GM19467 (cell line): ENCODE measurements around the gene GLDC.
A peak's percentile ranks its signal among the peaks of the same experiment; 100 is the strongest.
"Not testable (repeated sequence)": the region's sequence is repeated elsewhere in the genome, so short reads cannot be mapped to it uniquely, and the experiment has no call there.

Experiments
- ATAC-seq: cut with Tn5 transposase; IDR thresholded peaks from one replicate; pipeline ENCODE4 v1.9.1; 2021; ENCODE audit warnings: mild to moderate bottlenecking, moderate library complexity; ENCODE audit not compliant: unreplicated experiment

Gene GLDC

DNA sequence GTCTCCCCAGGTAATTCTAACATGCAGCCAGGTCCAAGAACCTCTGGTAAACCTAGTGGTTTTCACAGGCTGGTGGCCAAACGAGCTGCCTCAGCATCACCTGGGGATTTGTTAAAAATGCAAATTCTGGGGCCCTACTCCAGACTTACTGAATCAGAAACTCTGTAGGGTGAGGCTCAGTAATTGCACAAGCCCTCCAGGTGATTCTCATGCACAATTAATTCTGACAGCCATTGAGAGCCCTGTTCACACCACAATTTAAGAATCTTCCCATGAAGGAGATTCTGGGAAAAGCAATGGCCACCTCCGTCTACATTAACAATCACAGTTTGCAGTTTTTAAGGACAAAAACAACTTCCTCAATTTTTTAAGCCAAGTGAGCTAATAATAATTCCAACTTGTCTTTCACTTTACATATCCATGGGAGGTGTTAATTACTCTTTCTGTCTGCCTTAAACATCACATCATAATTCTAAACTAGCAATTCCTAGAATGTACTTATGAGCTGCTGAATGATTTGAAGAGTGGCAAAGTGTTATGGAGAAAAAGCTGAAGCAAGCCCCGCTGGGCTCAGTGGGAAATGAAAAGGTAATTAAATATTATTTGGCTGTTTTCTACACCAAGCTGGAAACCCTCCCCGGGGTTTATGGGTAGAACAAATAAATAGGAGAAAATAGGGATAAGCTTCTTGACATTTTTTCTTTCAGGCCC lies 70.0 kb downstream of the GLDC start:
- peak; percentile 85 for ATAC-seq

DNA sequence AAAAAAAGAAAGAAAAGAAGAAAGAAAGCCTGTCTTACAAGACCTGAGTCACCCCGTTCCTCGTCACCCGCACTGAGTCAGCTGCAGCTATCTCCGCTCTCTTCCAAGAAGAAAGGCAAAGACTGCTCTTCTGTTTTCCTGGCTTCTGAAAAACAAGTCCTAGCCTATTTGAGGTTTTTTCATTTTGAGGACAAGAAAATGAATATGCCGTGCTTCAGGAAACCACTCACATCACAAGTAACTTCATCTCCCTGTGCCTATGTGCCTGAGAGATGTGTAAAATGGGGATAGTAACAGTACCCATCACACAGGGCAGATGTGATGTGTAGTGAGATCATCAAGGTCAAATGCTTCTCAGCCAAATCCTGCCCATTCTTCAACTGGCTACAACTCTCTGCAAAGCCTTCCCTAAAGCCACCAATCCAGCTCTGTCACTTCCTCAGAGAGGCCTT lies 78.4 kb downstream of the GLDC start:
- ATAC-seq, result no peak

GRCh38 chr9:6566409-6567139 lies 79.0 kb downstream of the GLDC start:
- ATAC-seq, result no peak

GRCh38 chr9:6565312-6565711 lies 80.2 kb downstream of the GLDC start:
- ATAC-seq, result no peak

DNA sequence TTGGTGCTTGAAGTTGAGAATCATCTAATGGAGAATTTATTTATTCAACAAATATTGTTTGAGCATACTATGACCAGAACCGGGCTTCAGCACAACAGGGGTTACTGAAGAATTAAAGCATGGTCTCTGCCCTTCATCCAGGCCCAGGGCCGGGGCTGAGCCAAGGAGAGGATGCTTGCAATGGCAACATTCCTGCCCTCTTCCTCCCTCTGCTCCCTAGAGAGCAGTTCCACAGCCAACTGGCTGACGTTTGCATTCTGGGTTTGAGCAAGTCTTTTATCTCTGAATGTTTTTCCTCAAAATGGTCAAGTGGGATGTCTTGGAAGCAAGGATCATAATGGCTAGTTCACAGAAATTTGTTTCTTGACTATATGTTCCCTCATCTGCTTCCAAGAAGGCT lies 80.7 kb downstream of the GLDC start:
- no peak for ATAC-seq

- ATAC-seq, result no peak
Measured at GRCh38 chr9:6564360-6564759, 81.2 kb downstream of the GLDC start.

DNA sequence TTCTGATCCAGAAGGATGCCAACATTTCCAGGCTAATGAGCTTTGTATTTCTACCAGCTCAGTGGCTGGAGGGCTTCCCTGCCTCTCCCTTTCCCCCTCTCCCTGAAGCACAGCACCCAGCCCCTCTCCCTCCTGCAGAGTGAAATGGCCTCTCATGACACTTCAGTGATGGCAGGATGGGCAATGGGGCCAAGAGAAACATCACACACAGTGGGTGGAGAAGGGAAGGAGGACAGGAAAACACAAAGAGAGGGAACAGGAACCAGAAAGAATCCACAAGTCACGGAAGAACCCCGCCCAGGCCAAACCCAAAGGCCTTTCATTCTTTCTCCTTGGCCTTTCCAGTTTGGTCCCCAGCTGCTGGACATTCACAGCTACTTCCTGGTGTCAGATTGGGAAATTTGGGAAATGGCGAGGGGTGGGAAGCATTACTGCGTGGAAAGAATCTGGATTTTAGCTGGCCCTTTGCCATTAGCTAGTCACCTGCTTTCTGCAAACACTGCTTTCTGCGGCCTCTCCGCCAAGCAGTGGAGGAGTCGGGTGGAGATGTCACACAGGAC lies 82.6 kb downstream of the GLDC start:
- no peak for ATAC-seq

DNA sequence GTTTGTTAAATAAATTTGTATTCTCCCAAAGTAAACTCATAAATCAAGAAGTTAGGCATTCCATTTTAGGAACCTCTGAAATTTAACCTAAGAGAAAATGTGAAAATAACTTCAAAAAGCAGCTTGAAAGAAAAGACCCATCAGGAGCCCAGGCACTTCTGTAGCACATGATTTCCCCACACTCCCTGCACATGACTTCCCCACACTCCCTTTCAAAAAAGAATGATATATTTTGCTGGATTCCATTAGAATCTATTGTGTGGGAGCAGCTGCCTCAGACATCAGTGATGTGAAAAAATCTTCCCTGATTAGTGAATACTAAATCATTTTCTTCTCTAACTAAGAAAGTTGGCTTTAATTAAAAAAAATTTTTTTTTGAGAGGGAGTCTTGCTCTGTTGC lies 83.3 kb downstream of the GLDC start:
- no peak for ATAC-seq

DNA sequence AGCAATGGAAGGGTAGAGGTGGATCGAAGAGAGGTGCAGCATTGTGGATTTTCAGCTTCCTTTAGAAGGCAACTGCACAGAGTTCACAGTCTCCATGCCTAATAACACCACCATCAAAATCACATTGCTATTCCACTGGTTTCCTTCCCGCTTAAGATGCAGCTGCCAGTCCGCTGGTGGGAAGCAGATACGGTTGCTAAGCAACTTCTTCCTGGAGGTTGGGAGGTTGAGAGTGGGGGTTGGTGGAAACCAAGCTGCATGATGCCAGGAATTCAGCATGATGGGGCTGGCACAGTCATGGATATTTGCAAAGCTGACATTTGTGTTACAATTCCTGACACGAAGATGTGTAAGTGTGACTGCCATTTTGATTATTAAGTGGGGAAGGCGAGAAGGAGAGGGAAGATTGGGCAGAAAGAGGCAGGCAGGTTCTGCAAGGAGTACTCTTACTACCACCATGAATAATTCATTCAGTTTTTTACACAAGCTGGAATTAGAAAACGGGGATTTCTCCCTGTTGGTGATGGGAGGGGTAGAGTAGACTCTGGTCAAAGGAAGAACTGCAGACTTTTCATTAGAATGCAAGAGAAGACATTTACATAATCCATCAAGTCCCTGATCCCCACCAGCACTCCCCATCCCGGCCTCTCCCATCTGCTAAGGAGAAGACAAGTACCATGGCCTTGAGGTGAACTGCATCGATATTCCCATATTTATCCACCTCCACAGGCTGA lies 87.5 kb downstream of the GLDC start:
- no peak for ATAC-seq

GRCh38 chr9:6553866-6554265 lies 91.7 kb downstream of the GLDC start:
- ATAC-seq, result no peak

DNA sequence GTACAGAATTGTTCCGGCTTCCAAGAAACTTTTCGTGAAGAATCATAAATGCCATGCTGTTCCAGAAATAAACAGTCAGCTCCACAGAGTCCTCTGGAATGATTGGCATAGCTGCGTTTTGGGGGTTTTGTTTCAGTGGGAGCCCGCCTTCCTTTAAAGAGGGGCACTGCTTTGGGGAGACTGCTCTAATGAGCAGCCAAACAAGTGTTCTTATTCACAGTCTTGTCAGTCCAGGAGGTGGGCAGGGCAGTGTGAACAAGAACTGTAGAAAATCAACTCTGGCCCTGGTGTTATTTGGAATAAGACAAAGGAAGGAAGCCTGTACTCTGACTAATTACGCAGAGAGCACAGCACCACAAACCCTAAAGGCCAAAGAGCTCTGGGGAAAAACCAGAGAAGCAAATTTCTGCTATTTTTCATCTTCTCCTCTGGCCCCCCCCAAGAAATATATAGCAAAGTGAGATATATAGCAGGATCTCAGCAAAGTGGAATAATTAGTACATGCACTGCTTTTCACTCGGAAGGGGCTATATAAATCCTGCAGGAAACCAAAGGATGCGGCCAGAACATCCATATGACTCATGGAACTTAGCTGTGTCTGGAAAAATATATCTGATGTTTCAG lies 92.9 kb downstream of the GLDC start:
- ATAC-seq, result no peak

DNA sequence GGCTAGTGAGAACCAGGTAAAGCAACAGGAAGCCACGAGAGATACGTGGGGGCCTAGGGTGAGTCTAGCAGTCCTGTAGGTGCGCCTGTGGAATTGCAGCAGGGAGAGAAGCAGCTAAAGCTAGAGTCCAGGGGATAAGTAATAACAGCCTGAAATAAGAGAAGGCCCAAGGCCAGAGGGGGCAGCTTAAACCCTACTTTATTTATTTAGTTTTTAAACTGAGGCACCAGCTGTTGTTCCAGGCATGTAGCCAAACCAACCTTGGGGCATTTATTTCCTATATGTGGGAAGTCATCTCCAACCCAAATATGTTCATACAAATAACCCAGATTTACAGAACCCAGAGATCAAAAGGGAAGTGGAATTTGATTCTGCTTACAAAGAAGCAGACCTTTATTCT lies 93.5 kb downstream of the GLDC start:
- ATAC-seq, result no peak

- ATAC-seq, result no peak
Measured at GRCh38 chr9:6551136-6551535, 94.4 kb downstream of the GLDC start.

GRCh38 chr9:6549106-6549800 lies 96.3 kb downstream of the GLDC start:
- ATAC-seq, result no peak

GRCh38 chr9:6545017-6545691 lies 100.4 kb downstream of the GLDC start:
- ATAC-seq, result no peak

GRCh38 chr9:6543204-6543603 lies 102.3 kb downstream of the GLDC start:
- no peak for ATAC-seq

GRCh38 chr9:6542617-6543016 lies 102.9 kb downstream of the GLDC start:
- not testable (repeated sequence) for ATAC-seq

DNA sequence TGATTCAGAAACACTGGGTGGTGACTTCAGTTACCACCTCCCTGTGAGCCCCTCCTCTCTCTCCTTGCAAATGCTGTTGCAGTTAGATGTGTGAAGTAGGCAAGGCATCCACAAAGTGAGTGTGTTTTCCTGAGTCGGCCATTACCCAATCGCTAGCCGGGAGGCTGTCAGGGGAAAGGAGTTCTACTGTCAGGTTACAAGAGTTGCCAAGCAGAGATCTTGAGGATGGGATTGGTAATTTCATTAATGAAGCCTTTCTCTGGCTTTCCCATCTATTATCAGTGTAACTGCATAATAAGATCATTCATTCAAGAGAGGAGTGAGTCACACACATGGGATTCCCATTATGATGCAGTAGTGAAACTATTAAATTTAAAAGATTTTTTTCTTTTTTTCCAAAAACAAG lies 106.9 kb downstream of the GLDC start:
- no peak for ATAC-seq

- no peak for ATAC-seq
Measured at GRCh38 chr9:6535594-6535993, 109.9 kb downstream of the GLDC start.
